KOPT-K1 (cell line): ENCODE data around the gene PDILT.

Experiments
- H3K27ac ChIP-seq: fragments of 200-600 bp; sonication (generic); 2 replicates; pipeline ENCODE4 v1.5.1; 2016; ENCODE audit warnings: antibody characterized with exemption, mild to moderate bottlenecking, low read depth, low read length; ENCODE audit not compliant: poor library complexity, severe bottlenecking
- H3K36me3 ChIP-seq: fragments of 200-600 bp; sonication (generic); 2 replicates; pipeline ENCODE4 v1.5.1; 2017; ENCODE audit warnings: antibody characterized with exemption, mild to moderate bottlenecking, low read length, moderate library complexity; ENCODE audit not compliant: insufficient read depth
- H3K9me3 ChIP-seq: fragments of 200-600 bp; sonication (generic); 2 replicates; pipeline ENCODE4 v1.5.1; 2017; ENCODE audit warnings: antibody characterized with exemption, low read length, mild to moderate bottlenecking; ENCODE audit not compliant: insufficient read depth, poor library complexity, severe bottlenecking

The PDILT gene

DNA sequence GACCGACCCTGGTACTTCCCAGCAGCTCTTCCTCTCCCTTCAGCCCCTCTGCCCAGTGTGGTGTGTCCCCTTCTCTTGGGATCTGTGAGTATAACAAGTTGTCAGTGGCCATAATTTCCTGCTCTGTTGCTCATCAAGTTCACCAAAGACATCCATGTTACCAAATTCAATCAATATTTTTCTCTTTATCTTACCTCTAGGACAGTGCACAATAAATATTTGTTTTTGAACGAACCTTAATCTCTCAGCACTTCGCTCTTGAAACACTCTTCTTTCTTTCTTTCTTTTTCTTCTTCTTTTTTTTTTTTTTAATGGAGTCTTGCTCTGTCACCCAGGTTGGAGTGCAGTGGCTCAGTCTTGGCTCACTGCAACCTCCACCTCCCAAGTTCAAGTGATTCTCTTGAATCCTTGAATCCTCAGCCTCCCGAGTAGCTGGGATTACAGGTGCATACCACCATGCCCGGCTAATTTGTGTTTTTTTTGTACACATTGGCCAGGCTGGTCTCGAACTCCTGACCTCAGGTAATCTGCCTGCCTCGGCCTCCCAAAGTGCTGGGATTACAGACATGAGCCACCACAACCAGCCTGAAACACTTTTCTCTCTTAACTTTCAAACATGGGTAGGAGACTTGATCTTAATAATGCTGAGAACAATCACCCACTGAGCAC lies 49.3 kb downstream of the PDILT start:
- H3K27ac ChIP-seq, result no peak overlapping the region
- H3K9me3 ChIP-seq, result no peaks in the 10 kb centered on the region
- no peaks in the 10 kb centered on the region for H3K36me3 ChIP-seq

DNA sequence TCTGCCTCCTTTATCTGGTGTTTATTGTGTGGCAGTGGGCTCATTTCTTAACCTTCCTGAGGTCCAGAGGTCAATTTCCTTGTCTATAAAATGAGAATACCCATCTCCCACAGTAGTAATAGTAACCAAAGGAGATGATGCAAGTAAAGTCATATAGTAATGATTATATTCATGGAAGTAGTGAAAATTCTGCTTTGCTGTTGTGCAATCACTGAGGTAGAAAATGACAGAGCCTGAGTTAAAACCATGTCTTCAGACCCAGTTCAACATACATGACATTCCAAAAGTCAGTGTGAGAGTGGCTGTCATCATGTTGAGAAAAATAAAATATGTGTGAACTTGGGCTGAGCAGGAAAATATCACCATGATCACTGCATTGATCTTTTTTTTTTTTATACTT lies 51.2 kb downstream of the PDILT start:
- Histone ChIP-seq H3K27ac (no peak overlapping the region), H3K9me3 (no peaks in the 10 kb centered on the region), H3K36me3 (no peaks in the 10 kb centered on the region)

DNA sequence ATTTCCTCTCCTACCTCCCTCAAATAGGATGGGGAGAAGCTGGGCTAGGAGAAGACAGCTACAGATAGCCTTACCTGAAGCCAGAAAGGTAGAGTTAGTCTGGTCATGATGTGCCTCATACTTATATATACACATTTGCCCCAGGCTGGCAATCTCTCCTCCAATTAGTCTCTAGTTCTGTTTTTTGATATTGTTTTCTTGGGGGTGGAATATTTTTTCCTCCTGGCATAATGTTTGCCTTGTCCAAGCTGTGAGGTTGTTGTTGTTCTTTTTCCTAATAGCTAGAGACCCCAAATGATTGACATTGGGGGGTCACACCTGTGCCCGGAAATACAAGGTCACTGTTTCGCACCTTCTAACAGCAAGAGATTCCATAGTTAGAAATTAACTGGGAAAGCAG lies 51.9 kb downstream of the PDILT start, which contains the start of gene UMOD:
Gene UMOD, minus strand, starts transcription at position 101 of the 400 bp plus-strand sequence. CDS start 1,978 bp downstream, outside the sequence.
- H3K36me3 ChIP-seq, result no peaks in the 10 kb centered on the region
- no peaks in the 10 kb centered on the region for H3K9me3 ChIP-seq
- H3K27ac ChIP-seq, result no peak within 1 kb of the TSS

DNA sequence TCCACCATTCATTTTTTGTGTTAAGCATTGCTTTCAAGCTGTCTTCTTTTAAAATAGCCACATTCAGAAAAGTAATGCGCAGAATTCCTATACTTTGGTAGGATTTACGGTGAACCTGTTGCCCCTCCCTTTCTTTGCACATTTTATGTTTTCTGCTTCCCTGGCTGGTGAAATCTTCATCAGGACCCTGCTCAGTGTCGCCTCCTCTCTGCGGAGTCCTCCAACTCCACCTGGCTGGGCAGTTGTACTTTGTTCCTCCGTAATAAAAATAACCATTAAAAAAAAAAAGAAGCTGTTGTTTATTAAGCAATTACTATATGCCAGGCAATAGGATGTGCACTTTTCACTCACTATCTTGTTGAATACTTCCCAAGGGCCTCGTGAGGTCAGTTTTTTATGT lies 54.9 kb downstream of the PDILT start:
- no peaks in the 10 kb centered on the region for H3K36me3 ChIP-seq
- no peaks in the 10 kb centered on the region for H3K9me3 ChIP-seq
- H3K27ac ChIP-seq, result no peak overlapping the region

DNA sequence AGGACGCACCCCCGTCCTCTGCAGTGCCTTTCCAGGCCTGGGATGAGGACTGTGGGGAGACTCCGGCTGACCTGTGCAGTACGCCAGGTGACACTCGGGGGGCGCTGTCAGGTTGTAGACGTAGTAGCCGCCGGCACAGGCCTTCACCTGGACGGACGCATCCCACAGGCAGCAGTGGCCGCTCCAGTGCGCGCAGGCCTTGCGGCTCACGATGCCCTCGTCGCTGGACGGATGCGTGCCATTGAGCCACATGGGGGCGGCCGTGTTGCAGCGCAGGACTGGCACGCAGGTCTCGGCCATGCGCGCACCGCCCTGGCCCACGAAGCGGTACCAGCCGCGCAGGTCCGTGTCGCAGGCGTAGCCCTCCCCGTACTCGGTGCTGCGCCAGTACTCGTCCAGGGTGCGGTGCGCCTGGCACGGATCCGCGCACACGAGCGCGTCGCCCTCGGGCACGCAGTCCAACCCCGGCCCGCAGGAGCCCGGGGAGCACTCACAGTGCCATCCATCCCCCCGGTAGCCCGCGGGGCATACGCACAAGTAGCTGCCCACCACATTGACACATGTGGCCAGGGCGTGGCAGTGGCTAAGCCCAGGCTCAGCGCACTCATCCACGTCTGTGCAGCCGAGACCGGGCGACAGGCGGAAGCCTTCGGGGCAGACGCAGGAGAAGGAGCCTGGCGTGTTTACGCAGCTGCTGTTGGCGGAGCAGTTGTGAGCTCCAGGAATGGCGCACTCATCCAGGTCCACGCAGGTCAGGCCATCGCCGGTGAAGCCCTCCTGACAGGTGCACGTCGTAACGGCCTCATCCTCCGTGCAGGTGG lies 56.0 kb downstream of the PDILT start:
- Histone ChIP-seq H3K36me3 (no peaks in the 10 kb centered on the region), H3K9me3 (no peaks in the 10 kb centered on the region), H3K27ac (no peak overlapping the region)

DNA sequence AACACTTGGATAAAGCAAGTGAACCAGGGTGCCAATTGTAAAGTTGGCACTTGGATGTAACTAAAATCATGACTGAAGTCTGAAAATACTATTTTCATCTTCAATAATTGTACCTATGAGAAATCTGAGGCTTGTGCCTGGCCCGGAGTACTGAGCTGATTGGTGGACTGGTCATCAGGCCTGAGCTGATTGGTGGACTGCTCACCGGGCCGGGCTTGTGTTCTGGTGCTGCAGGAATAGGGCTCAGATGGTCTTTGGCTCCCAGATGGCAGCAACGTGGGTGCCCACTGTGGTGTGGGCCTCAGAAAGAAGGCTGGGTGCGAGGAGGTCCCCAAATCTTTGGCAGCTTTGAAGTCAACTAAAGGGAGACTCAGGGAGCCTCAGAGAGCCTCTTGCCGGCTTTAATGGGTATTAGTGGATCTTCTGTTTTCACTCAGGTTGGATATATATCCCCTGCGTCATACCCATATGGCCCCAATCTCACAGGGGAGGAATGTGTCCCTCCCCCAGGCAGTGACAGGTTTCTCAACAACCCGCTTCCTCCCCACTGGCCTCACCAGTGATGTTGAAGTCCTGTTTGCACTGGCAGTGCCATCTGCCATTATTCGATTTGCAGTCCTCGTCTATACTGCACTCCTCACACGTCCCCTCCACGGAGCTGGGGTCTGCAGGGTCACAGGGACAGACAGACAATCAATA lies 56.7 kb downstream of the PDILT start:
- Histone ChIP-seq H3K9me3 (no peaks in the 10 kb centered on the region), H3K36me3 (no peaks in the 10 kb centered on the region), H3K27ac (no peak overlapping the region)

DNA sequence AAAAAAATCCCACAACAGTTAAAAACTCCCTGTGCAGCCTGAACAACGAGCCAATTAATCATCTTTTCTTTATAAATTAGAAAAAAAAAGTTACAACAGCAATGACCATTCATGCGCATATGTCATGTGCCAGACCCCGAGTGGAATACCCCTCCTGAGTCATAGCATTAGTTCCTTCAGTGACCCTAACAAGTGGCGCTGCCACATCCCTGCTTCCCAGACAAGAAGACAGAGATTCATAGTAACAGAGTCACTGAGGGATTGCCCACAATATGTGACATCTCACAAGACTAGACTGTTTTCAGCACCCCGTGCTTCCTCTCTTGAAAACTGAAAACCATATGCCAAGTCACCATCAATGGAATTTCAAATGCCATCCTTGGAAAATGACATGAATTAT lies 59.9 kb downstream of the PDILT start:
- H3K36me3 ChIP-seq, result no peaks in the 10 kb centered on the region
- H3K9me3 ChIP-seq, result no peaks in the 10 kb centered on the region
- H3K27ac ChIP-seq, result no peak overlapping the region

DNA sequence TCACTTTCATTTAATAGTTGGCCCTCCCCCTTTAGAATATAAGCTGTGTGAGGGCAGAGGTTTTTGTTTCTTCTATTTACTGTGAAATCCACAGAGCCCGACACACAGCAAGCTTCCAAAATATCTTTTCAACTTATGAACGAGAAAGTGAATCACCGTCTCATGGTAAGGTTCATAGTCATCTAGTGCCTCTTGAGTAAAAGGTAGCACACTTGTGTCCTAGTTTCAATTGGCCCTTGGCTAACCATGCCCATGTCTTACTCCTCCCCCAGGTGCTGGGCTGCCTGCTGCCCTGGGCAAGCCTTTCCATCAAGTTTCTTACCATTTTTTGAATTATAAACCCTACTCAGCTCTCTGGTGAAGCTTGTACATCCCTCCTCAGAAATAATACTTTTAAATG lies 64.8 kb downstream of the PDILT start:
- H3K27ac ChIP-seq, result no peak overlapping the region
- H3K36me3 ChIP-seq, result no peaks in the 10 kb centered on the region
- H3K9me3 ChIP-seq, result no peaks in the 10 kb centered on the region

DNA sequence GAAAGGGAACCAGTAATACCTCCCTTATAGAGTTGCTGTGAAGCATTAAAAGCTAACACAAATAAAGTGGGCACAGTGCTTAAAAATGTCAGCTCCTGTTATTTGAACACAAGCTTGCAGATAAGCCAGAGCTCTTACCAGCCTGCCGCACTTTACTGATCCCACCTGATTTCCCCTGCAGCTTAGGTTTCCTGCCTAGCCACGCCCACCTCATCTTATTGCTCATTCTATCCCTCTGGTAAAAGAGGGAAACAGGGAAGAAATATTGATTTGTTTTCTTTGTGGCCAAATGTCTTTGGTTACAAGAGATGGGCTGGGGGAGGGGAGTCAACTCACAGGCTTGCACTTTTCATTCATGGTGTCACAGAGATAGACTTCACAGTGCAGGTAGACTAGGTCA lies 67.6 kb downstream of the PDILT start:
- H3K9me3 ChIP-seq, result no peaks in the 10 kb centered on the region
- H3K36me3 ChIP-seq, result no peaks in the 10 kb centered on the region
- no peak overlapping the region for H3K27ac ChIP-seq

DNA sequence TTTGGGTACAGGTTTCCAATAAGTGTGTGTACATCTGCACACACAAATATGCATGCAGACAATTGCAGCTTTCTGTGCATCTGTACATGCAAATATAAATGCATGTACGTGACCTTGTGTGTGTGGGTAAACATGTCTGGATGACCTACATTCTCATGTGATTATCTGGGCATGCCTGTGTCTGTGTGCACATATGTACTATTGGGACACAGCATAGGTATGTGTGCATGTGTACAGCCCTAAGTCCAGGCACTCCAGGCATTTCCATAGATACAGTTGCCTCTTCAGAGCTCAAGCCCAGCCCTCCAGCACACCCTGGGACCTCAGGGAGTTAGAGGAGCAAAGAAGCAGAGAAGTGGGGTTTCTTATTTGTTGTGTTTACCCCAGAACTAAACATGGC lies 70.1 kb downstream of the PDILT start:
- no peak overlapping the region for H3K27ac ChIP-seq
- H3K36me3 ChIP-seq, result no peaks in the 10 kb centered on the region
- H3K9me3 ChIP-seq, result no peaks in the 10 kb centered on the region

DNA sequence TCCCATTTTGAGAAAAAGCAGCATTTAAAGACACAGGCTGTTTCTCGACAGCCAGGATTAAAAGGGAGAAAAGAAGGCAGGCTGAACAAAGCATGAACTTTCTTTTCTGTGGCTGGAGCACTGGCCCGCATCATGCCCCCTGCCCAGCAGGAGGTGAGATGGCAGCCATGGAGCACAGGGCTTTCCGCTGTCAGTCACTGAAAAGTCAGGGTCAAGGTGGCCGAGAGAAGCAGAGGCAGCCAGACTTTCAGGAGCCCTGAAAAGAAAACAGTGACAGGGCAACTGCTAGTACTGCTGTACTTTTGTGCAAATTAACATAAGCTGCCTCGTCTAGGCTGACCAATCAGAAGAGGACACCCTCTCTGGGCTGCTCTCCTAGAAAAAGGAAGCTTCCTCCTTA lies 71.4 kb downstream of the PDILT start:
- no peaks in the 10 kb centered on the region for H3K36me3 ChIP-seq
- H3K27ac ChIP-seq, result no peak overlapping the region
- H3K9me3 ChIP-seq, result no peaks in the 10 kb centered on the region

DNA sequence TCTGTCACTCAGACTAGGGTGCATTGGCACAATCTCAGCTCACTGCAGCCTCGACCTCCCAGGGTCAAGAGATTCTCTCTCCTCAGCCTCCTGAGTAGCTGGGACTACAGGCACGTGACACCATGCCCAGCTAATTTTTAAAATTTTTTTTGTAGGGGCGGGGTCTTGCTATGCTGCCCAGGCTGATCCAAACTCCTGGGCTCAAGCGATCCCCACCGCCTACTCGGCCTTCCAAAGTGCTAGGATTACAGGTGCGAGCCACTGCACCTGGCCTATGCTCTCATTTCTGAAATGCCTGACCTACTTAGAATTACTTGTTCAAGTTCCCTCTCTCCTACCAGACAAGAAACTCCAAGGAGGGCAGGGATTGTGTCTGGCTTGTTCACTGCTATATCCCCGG lies 72.1 kb downstream of the PDILT start:
- H3K9me3 ChIP-seq, result no peaks in the 10 kb centered on the region
- H3K27ac ChIP-seq, result no peak overlapping the region
- no peaks in the 10 kb centered on the region for H3K36me3 ChIP-seq

DNA sequence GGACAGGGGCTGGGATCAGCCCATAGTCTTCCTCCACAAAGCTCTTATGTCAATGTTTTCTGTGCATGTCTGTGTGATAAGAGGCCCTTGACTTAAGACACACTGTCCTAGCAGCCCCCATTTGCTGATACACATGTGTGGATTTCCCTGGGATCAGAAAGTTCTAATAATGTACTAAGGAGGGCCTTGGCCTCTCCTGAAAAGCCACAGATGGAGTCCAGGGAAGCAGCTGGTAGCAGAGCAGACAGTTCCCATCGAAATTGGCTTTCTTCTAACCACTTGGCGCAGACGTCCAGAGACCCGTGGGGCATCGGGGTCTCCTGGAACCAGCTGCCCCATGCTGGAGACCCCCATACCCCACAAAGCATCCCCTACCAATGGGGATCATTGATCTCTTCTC lies 72.9 kb downstream of the PDILT start:
- Histone ChIP-seq H3K36me3 (no peaks in the 10 kb centered on the region), H3K27ac (no peak overlapping the region), H3K9me3 (no peaks in the 10 kb centered on the region)

DNA sequence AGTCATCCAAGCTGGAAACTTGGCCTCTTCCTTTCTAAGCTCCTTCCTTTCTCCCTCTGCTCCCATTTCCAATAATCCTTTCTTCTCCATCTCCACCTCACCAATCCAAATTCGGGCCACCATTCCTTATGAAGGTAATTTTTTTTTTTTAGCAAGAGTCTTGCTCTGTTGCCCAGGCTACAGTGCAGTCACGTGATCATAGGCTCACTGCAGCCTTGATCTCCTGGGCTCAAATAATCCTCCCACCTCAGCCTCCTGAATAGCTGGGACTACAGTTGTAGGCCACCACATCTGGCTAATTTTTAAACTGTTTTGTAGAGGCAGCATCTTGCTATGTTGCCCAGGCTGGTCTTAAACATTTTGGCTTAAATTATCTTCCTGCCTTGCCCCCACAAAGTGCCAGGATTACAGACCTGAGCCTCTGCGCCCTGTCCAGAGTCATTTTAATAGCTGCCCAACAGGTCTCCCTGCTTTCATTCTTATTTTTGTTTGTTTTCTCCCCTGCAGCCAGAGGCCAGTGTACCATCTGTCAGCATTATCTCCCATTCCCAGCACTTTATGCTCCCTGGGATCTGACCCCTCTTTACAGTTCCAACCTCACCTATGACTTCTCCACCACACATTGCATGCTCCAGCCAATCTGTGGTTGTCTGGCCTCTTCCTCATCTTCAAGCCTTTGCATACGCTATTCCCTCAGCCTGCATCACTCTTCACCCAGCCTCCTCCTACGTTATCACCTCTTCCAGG lies 75.0 kb downstream of the PDILT start:
- H3K9me3 ChIP-seq, result no peaks in the 10 kb centered on the region
- no peaks in the 10 kb centered on the region for H3K36me3 ChIP-seq
- H3K27ac ChIP-seq, result no peak overlapping the region
